Measurements from ENCODE around the gene VPS37B. TPM values are rescaled to one million over a fixed set of nuclear protein-coding genes. Genes with fewer than 3 reads are reported as not detected.

VPS37B gene
- total RNA-seq, 4 donors from 2014 or later = 21.2 to 52.4 (median 38.1) TPM

- H3K27me3 ChIP-seq = no peaks in the 10 kb centered on the region
- no peak overlapping the region for H3K4me3 ChIP-seq
- 93% methylated on average over 4 of the region's 4 CpGs for WGBS
- intact Hi-C loops (cut with DNase I) = no loop called here
- H3K9me3 ChIP-seq = no peaks in the 10 kb centered on the region
- DNase-seq (ENCODE audit: extremely low spot score) = no peak
- TF ChIP-seq EP300 (IDR thresholded peaks at IDR 0.05) = no peak
- no peak for TF ChIP-seq POLR2A (IDR thresholded peaks at IDR 0.05; ENCODE audit: low read depth)
- TF ChIP-seq CTCF (IDR thresholded peaks at IDR 0.05) = no peak
- no peak for TF ChIP-seq POLR2AphosphoS5 (IDR thresholded peaks at IDR 0.05)
- peaks cover 3 to 34% (median 9%) of the 10 kb centered on the region in 4 donors for H3K36me3 ChIP-seq
- no peak overlapping the region for H3K27ac ChIP-seq (replicated peaks in 1 of 4)
- peaks cover 5 to 24% (median 17%) of the 10 kb centered on the region in 4 donors for H3K4me1 ChIP-seq
These were observed 43.2 kb upstream of the VPS37B start for GRCh38 chr12:122939125-122939524.

GRCh38 chr12:122937622-122938091, 41.7 kb upstream of the VPS37B start:
- 63% methylated on average over 3 of the region's 3 CpGs for WGBS
- TF ChIP-seq CTCF (IDR thresholded peaks at IDR 0.05) = no peak
- TF ChIP-seq POLR2AphosphoS5 (IDR thresholded peaks at IDR 0.05) = no peak
- no peak for TF ChIP-seq EP300 (IDR thresholded peaks at IDR 0.05)
- TF ChIP-seq POLR2A (IDR thresholded peaks at IDR 0.05; ENCODE audit: low read depth) = no peak
- peaks cover 0 to 10% (median 5%) of the 10 kb centered on the region in 4 donors for H3K4me1 ChIP-seq

GRCh38 chr12:122935318-122935717, 39.4 kb upstream of the VPS37B start:
- DNase-seq (ENCODE audit: extremely low spot score) = no peak
- Histone ChIP-seq H3K4me1 (no peaks in the 10 kb centered on the region), H3K36me3 (peaks cover 3 to 48% (median 21%) of the 10 kb centered on the region in 4 donors), H3K27ac (replicated peaks in 1 of 4) (no peak overlapping the region), H3K4me3 (no peak overlapping the region), H3K9me3 (no peaks in the 10 kb centered on the region), H3K27me3 (no peaks in the 10 kb centered on the region)
- intact Hi-C loops (cut with DNase I) = no loop called here
- 93% methylated on average over 8 of the region's 8 CpGs for WGBS
- TF ChIP-seq POLR2A (IDR thresholded peaks at IDR 0.05; ENCODE audit: low read depth) (no peak), CTCF (IDR thresholded peaks at IDR 0.05) (no peak), EP300 (IDR thresholded peaks at IDR 0.05) (no peak), POLR2AphosphoS5 (IDR thresholded peaks at IDR 0.05) (no peak)

More at GRCh38 chr12:122937622-122938091, 41.7 kb upstream of the VPS37B start:
- H3K4me3 ChIP-seq = no peak overlapping the region
- H3K27me3 ChIP-seq = no peaks in the 10 kb centered on the region
- H3K27ac ChIP-seq (replicated peaks in 1 of 4) = no peak overlapping the region
- H3K36me3 ChIP-seq = peaks cover 3 to 41% (median 13%) of the 10 kb centered on the region in 4 donors
- no peaks in the 10 kb centered on the region for H3K9me3 ChIP-seq
- no peak for DNase-seq (ENCODE audit: extremely low spot score)
- intact Hi-C loops (cut with DNase I) = no loop called here

GRCh38 chr12:122934722-122935121, 38.8 kb upstream of the VPS37B start:
- TF ChIP-seq CTCF (IDR thresholded peaks at IDR 0.05) (no peak), POLR2AphosphoS5 (IDR thresholded peaks at IDR 0.05) (no peak), POLR2A (IDR thresholded peaks at IDR 0.05; ENCODE audit: low read depth) (no peak)
- Histone ChIP-seq H3K4me1 (no peaks in the 10 kb centered on the region), H3K4me3 (no peak overlapping the region), H3K36me3 (peaks cover 3 to 45% (median 20%) of the 10 kb centered on the region in 4 donors), H3K27me3 (no peaks in the 10 kb centered on the region), H3K9me3 (no peaks in the 10 kb centered on the region), H3K27ac (replicated peaks in 1 of 4) (no peak overlapping the region)
- intact Hi-C loops (cut with DNase I) = no loop called here
- DNase-seq (ENCODE audit: extremely low spot score) = no peak
- WGBS = 82% methylated on average over 3 of the region's 3 CpGs

GRCh38 chr12:122932207-122932606, 36.3 kb upstream of the VPS37B start:
- Histone ChIP-seq H3K27me3 (no peaks in the 10 kb centered on the region), H3K4me1 (no peaks in the 10 kb centered on the region), H3K9me3 (no peaks in the 10 kb centered on the region), H3K36me3 (peaks cover 0 to 38% (median 17%) of the 10 kb centered on the region in 4 donors), H3K4me3 (no peak overlapping the region), H3K27ac (replicated peaks in 1 of 4) (no peak overlapping the region)
- TF ChIP-seq CTCF (IDR thresholded peaks at IDR 0.05) = no peak
- TF ChIP-seq POLR2AphosphoS5 (IDR thresholded peaks at IDR 0.05) = no peak
- TF ChIP-seq EP300 (IDR thresholded peaks at IDR 0.05) = no peak
- no peak for TF ChIP-seq POLR2A (IDR thresholded peaks at IDR 0.05; ENCODE audit: low read depth)
- WGBS = 97% methylated on average over 8 of the region's 8 CpGs
- DNase-seq (ENCODE audit: extremely low spot score) = no peak
- intact Hi-C loops (cut with DNase I) = no loop called here

Data from esophagus muscularis mucosa (tissue), 4 donors.